DND-41 (cell line): ENCODE data around the gene LSR.

Experiments used
- ATAC-seq: fragments of 200-7000 bp; cut with Tn5 transposase; 3 replicates; pipeline ENCODE4 v1.9.1; 2021; ENCODE audit warnings: low read depth; ENCODE audit not compliant: insufficient read depth
- DNase-seq: peaks from one replicate; pipeline ENCODE4 v3.0.0-alpha.2; 2020
- H2AFZ ChIP-seq: 2 replicates; pipeline ENCODE4 v1.6.0; 2012; ENCODE audit warnings: low read depth, low read length
- H3K27ac ChIP-seq: 2 replicates; pipeline ENCODE4 v1.5.1; 2012; ENCODE audit warnings: low read length, inconsistent platforms
- H3K27me3 ChIP-seq: fragments of 200-600 bp; sonication (generic); 2 replicates; pipeline ENCODE4 v1.6.0; 2012; ENCODE audit warnings: low read length, mild to moderate bottlenecking, inconsistent platforms; ENCODE audit not compliant: insufficient read depth, poor library complexity
- H3K36me3 ChIP-seq: 2 replicates; pipeline ENCODE4 v1.5.1; 2012; ENCODE audit warnings: low read length, inconsistent platforms; ENCODE audit not compliant: insufficient read depth
- H3K4me1 ChIP-seq: 2 replicates; pipeline ENCODE4 v1.5.1; 2012; ENCODE audit warnings: mild to moderate bottlenecking, low read length; ENCODE audit not compliant: insufficient read depth
- H3K4me2 ChIP-seq: 2 replicates; pipeline ENCODE4 v1.6.0; 2012; ENCODE audit warnings: mild to moderate bottlenecking, moderate library complexity, low read length, inconsistent platforms; ENCODE audit not compliant: insufficient read depth
- H3K4me3 ChIP-seq, 2 experiments: fragments of 200-600 bp in 1 of 2; shearing (Covaris generic) in 1 of 2; 2 replicates each; pipeline ENCODE4 v1.5.1; 2012 to 2016; ENCODE audit warnings: inconsistent platforms in 2 of 2, low read length in 2 of 2, mild to moderate bottlenecking in 2 of 2, low read depth in 1 of 2, moderate library complexity in 1 of 2
- H3K79me2 ChIP-seq: 2 replicates; pipeline ENCODE4 v1.6.0; 2012; ENCODE audit warnings: low read length, inconsistent platforms; ENCODE audit not compliant: insufficient read depth
- H3K9ac ChIP-seq: 2 replicates; pipeline ENCODE4 v1.6.0; 2012; ENCODE audit warnings: low read depth, mild to moderate bottlenecking, inconsistent platforms, low read length, moderate library complexity
- H3K9me3 ChIP-seq: 2 replicates; pipeline ENCODE4 v1.5.1; 2012; ENCODE audit warnings: low read length, moderate library complexity, mild to moderate bottlenecking, inconsistent platforms; ENCODE audit not compliant: insufficient read depth, severe bottlenecking
- H4K20me1 ChIP-seq: 2 replicates; pipeline ENCODE4 v1.6.0; 2012; ENCODE audit warnings: low read length; ENCODE audit not compliant: insufficient read depth
- CTCF ChIP-seq: IDR thresholded peaks from 2 replicates; pipeline ENCODE4 v1.5.1; 2012; ENCODE audit warnings: borderline replicate concordance, low read length, moderate library complexity, mild to moderate bottlenecking; ENCODE audit not compliant: poor library complexity, severe bottlenecking; ENCODE audit errors: extremely low read depth
- EZH2 ChIP-seq: IDR thresholded peaks from 3 replicates; pipeline ENCODE4 v1.6.1; 2012; ENCODE audit warnings: borderline replicate concordance, low read depth, mild to moderate bottlenecking, moderate library complexity, low read length, inconsistent platforms; ENCODE audit not compliant: severe bottlenecking

The LSR gene

GRCh38 chr19:35276706-35277281, 28.0 kb downstream of the LSR start:
- Histone ChIP-seq H4K20me1 (peaks cover 40% of the 10 kb centered on the region), H3K4me3 (no peak overlapping the region), H3K27ac (no peak overlapping the region), H3K36me3 (peaks cover 74% of the 10 kb centered on the region), H3K4me1 (no peaks in the 10 kb centered on the region), H3K4me2 (no peak overlapping the region), H3K9ac (no peak overlapping the region), H3K9me3 (no peaks in the 10 kb centered on the region), H3K27me3 (no peaks in the 10 kb centered on the region), H3K79me2 (peaks cover 3% of the 10 kb centered on the region), H2AFZ (no peak overlapping the region)
- ATAC-seq (no peak), DNase-seq (no peak)
- no peak for TF ChIP-seq CTCF
- no peak for TF ChIP-seq EZH2

GRCh38 chr19:35278578-35279284, 29.9 kb downstream of the LSR start:
- H3K27me3 ChIP-seq = no peaks in the 10 kb centered on the region
- peaks cover 2% of the 10 kb centered on the region; the same call in 1 of the 2 replicates for H3K79me2 ChIP-seq
- peaks cover 32% of the 10 kb centered on the region for H4K20me1 ChIP-seq
- ATAC-seq (no peak), DNase-seq (no peak)
- TF ChIP-seq EZH2 (no peak), CTCF (no peak)
- H3K9ac ChIP-seq = no peak overlapping the region
- no peak overlapping the region for H3K4me3 ChIP-seq
- H3K9me3 ChIP-seq = no peaks in the 10 kb centered on the region
- H3K36me3 ChIP-seq = peaks cover 56% of the 10 kb centered on the region
- no peak overlapping the region for H3K4me2 ChIP-seq
- no peak overlapping the region for H3K27ac ChIP-seq
- H2AFZ ChIP-seq = no peak overlapping the region
- H3K4me1 ChIP-seq = no peaks in the 10 kb centered on the region

GRCh38 chr19:35279374-35279773, 30.6 kb downstream of the LSR start:
- no peak overlapping the region for H3K4me2 ChIP-seq
- TF ChIP-seq EZH2 (no peak), CTCF (no peak)

More at GRCh38 chr19:35279374-35279773, 30.6 kb downstream of the LSR start:
- no peak for DNase-seq
- Histone ChIP-seq H3K4me1 (no peaks in the 10 kb centered on the region), H2AFZ (no peak overlapping the region), H3K27ac (no peak overlapping the region), H3K9me3 (no peaks in the 10 kb centered on the region), H3K4me3 (no peak overlapping the region), H3K27me3 (no peaks in the 10 kb centered on the region), H3K9ac (no peak overlapping the region), H3K79me2 (0 out of 2 replicates have a peak, but pooled peaks cover 2% of the 10 kb centered on the region), H3K36me3 (peaks cover 49% of the 10 kb centered on the region), H4K20me1 (peaks cover 32% of the 10 kb centered on the region)
- ATAC-seq = no peak
